A673 (cell line): Measurements from ENCODE around the gene DKK3. TPM values are rescaled to one million over a fixed set of nuclear protein-coding genes. Genes with fewer than 3 reads are reported as not detected.

Experiments
- BruUV-seq: library from RNA; stranded (reverse); fragments of 400-500 nt; replicated peaks from 2 replicates; lab custom pipeline; 2021; lab: Mats Ljungman, UMichigan
- CTCF ChIA-PET: fragments of 300-600 bp; sonication (Branson Sonifier 250); formaldehyde crosslinking; loops from one replicate; lab custom pipeline; 2022; ENCODE audit warnings: antibody characterized with exemption; lab: Charles Lee
- POLR2A ChIA-PET: fragments of 300-600 bp; sonication (Branson Sonifier 250); formaldehyde crosslinking; loops from one replicate; lab custom pipeline; 2022; ENCODE audit warnings: antibody characterized with exemption; ENCODE audit not compliant: low non-redundant PET; lab: Charles Lee
- DNase-seq: peaks from one replicate; pipeline ENCODE4 v3.0.0-alpha.2; 2015; ENCODE audit warnings: low spot score
- H3K27ac ChIP-seq: fragments of 200-600 bp; sonication (generic); 2 replicates; pipeline ENCODE4 v1.5.1; 2016; ENCODE audit warnings: mixed run types, low read depth, mild to moderate bottlenecking, mixed read lengths, antibody characterized with exemption, low read length; ENCODE audit not compliant: poor library complexity, severe bottlenecking
- H3K27me3 ChIP-seq: fragments of 200-600 bp; sonication (generic); replicated peaks from 2 replicates; pipeline ENCODE4 v1.6.1; 2017; ENCODE audit warnings: mixed run types, low read depth, mild to moderate bottlenecking, mixed read lengths, antibody characterized with exemption, low read length; ENCODE audit not compliant: insufficient read depth, poor library complexity
- H3K36me3 ChIP-seq: fragments of 200-600 bp; sonication (generic); 2 replicates; pipeline ENCODE4 v1.6.1; 2016; ENCODE audit warnings: mixed run types, mild to moderate bottlenecking, mixed read lengths, antibody characterized with exemption, low read length; ENCODE audit not compliant: insufficient read depth, poor library complexity, severe bottlenecking
- H3K4me1 ChIP-seq: fragments of 200-600 bp; sonication (generic); 2 replicates; pipeline ENCODE4 v1.6.1; 2017; ENCODE audit warnings: mixed run types, mild to moderate bottlenecking, mixed read lengths, antibody characterized with exemption, low read length; ENCODE audit not compliant: insufficient read depth, poor library complexity, severe bottlenecking
- H3K4me3 ChIP-seq: fragments of 200-600 bp; sonication (generic); 2 replicates; pipeline ENCODE4 v1.5.1; 2016; ENCODE audit warnings: low read depth, mixed run types, mild to moderate bottlenecking, mixed read lengths, low read length; ENCODE audit not compliant: poor library complexity, severe bottlenecking
- H3K9me3 ChIP-seq: fragments of 200-600 bp; sonication (generic); 2 replicates; pipeline ENCODE4 v1.6.1; 2016; ENCODE audit warnings: mixed run types, low read depth, mild to moderate bottlenecking, mixed read lengths, antibody characterized with exemption, low read length; ENCODE audit not compliant: poor library complexity, severe bottlenecking
- CTCF ChIP-seq: fragments of 300-800, 200-600 bp; sonication (generic); conservative IDR thresholded peaks from 2 replicates; pipeline ENCODE4 v1.5.1; 2017; ENCODE audit warnings: low read depth, mild to moderate bottlenecking, antibody characterized with exemption, low read length, moderate library complexity, mixed read lengths
- EZH2 ChIP-seq: fragments of 200-600 bp; sonication (generic); IDR thresholded peaks from 2 replicates; pipeline ENCODE4 v1.6.1; 2017; ENCODE audit warnings: borderline replicate concordance, low read depth, mild to moderate bottlenecking, mixed read lengths, antibody characterized with exemption, low read length; ENCODE audit not compliant: poor library complexity, severe bottlenecking
- intact Hi-C: fragments of 100-400 bp; cut with micrococcal nuclease; formaldehyde crosslinking; loops from one replicate; pipeline ENCODE4 v1.10.0; 2022; ENCODE audit not compliant: unreplicated experiment
- total RNA-seq: library from RNA; stranded (reverse); gene quantifications from 2 replicates; pipeline ENCODE4 v1.2.3, GENCODE V29; 2021

DKK3 gene
- total RNA-seq, 1 experiment from 2014 or later: 0.77 TPM

- no TSS peak for BruUV-seq
- Histone ChIP-seq H3K4me3 (no peak overlapping the region), H3K27ac (no peak overlapping the region), H3K9me3 (no peaks in the 10 kb centered on the region), H3K27me3 (no peaks in the 10 kb centered on the region), H3K4me1 (no peaks in the 10 kb centered on the region), H3K36me3 (no peaks in the 10 kb centered on the region)
- POLR2A ChIA-PET: no interaction called here
- DNase-seq: no peak
- TF ChIP-seq CTCF: no peak
- no peak for TF ChIP-seq EZH2
- intact Hi-C loops: no loop called here
- CTCF ChIA-PET: interaction anchor here (0.9 kb wide), 1 partner anchor 228 kb away, joined by 4 read pairs; no protein-coding TSS in a partner anchor
Measured at GRCh38 chr11:12053606-12054361, 45.4 kb upstream of the DKK3 start.

DNA sequence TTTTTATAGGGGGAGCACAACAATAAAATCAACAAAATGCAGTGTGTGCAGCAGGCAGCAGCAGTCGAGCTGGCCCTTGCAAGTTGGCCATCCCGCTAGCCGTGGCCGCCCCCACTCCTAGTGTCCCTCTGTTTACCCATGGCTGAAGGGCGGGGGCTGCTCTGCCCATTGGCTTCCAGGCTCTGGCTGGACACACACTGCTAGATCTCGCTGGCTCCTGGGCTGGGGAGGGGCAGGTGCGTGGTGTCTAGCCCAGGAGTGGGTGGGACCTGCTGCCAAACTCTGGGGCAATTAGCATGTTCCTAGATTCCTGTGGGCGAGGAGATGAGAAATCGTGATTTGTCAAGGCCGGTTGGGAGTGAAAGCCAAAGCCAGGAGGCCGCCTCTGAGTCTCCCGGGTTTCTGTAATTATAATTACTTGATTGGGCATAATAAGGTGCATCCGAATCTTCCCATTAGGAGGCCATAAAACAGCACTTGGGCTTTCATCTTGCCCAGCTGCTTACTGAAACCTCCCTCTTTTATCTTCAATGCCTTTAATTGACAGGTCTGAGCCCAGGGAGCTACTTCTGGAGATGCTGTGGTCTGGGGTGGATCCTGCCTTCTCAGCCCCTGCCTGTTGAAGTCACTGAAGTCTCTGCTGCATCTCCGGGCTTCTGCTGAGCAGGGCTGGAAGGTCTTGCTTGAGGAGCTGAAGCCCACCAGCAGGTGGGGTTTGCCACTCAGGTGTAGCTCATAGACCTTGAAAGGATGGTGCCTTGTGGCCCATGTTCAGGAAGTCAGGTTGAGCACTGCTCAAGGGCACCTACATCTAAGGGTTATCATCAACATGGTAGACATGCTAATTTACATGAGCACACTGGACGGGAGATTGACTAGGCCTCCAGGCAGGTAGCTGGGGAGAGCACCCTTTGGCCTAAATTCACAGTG is 44.5 kb upstream of the DKK3 start:
- H3K9me3 ChIP-seq: no peaks in the 10 kb centered on the region
- ChIA-PET CTCF (interaction anchor here (0.9 kb wide), 1 partner anchor 229 kb away, joined by 4 read pairs; no protein-coding TSS in a partner anchor), POLR2A (interaction anchor here (0.6 kb wide), 1 partner anchor 235 kb away, joined by 8 read pairs; no protein-coding TSS in a partner anchor)
- H3K27me3 ChIP-seq: no peaks in the 10 kb centered on the region
- intact Hi-C loops: no loop called here
- H3K36me3 ChIP-seq: no peaks in the 10 kb centered on the region
- DNase-seq: no peak
- BruUV-seq: no TSS peak
- no peak for TF ChIP-seq EZH2
- 0 out of 2 replicates have a peak, but pooled peaks have one; percentile 10 for TF ChIP-seq CTCF
- H3K4me1 ChIP-seq: no peaks in the 10 kb centered on the region
- no peak overlapping the region for H3K27ac ChIP-seq
- H3K4me3 ChIP-seq: no peak overlapping the region

DNA sequence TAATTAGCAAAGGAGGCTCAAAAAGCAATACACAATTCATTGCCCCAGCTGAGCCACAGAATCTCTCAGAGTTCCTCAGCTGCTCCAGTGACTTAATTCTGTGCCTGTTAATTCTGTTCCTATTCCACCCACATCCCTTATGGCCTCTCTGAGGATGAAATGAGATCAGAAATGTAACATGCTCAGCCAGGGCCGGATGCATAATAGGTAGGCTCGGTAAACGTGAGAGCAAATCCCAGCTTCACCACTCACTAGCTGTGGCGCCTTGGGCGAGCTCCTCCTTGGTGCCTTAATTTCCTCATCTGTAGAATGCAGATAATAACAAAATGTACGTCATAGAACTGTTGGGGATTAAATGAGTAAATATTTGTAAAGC is 42.8 kb upstream of the DKK3 start:
- H3K27ac ChIP-seq: no peak overlapping the region
- H3K4me1 ChIP-seq: no peaks in the 10 kb centered on the region
- H3K36me3 ChIP-seq: no peaks in the 10 kb centered on the region
- intact Hi-C loops: no loop called here
- H3K4me3 ChIP-seq: no peak overlapping the region
- no peaks in the 10 kb centered on the region for H3K9me3 ChIP-seq
- DNase-seq: no peak
- ChIA-PET CTCF (interaction anchor here (0.8 kb wide), 1 partner anchor 230 kb away, joined by 4 read pairs; no protein-coding TSS in a partner anchor), POLR2A (no interaction called here)
- H3K27me3 ChIP-seq: no peaks in the 10 kb centered on the region
- BruUV-seq: no TSS peak
- TF ChIP-seq EZH2 (no peak), CTCF (no peak)
